Measurements from ENCODE around the gene HIGD1C.
A peak's percentile ranks its signal among the peaks of the same experiment; 100 is the strongest.
"Not testable (repeated sequence)": the region's sequence is repeated elsewhere in the genome, so short reads cannot be mapped to it uniquely, and the experiment has no call there.

Gene HIGD1C

DNA sequence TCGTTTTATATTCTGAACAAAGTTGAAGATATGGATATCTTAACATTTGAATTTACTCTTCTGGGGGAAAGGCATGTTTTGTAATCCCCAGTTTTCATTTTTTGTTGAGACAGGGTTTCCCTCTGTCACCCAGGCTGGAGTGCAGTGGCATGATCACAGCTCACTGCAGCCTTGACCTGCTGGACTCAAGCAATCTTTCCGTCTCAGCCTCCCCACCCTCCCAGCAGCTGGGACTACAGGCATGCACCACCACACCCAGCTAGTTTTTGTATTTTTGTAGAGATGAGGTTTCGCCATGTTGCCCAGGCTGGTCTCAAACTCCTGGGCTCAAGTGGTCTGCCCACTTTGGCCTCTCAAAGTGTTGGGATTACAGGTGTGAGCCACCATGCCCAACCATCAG lies 25.4 kb upstream of the HIGD1C start:
- H3K36me3 Mint-ChIP-seq (ENCODE audit: low read depth); ATAC-seq; H3K27me3 Mint-ChIP-seq; H3K27ac Mint-ChIP-seq; H3K9me3 Mint-ChIP-seq; DNase-seq: not testable (repeated sequence)
- peak overlapping the region; percentile 77 for H3K4me3 Mint-ChIP-seq
- peaks cover 52% of the 10 kb centered on the region for H3K4me1 Mint-ChIP-seq

DNA sequence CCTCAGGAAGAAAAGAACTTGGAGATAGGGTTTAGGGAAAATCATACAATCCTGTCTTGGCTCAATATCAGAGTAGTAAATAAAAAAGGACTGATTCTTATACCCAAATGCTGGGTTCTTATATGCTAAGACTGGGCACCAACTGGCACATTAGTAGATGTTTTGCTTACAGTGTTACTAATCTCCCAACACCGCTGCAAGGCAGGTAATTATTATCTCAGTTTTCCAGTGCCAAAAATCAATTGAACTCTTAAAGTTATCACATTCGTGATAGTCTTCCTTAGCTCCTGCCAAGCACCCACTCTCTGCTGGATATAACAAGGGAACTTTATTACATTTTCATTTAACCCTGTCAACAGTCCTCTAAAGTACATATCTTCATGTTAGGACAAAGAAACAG lies 25.0 kb upstream of the HIGD1C start:
- H3K4me1 Mint-ChIP-seq = peaks cover 51% of the 10 kb centered on the region
- peak overlapping the region; percentile 15 for H3K4me3 Mint-ChIP-seq
- no peaks in the 10 kb centered on the region for H3K27me3 Mint-ChIP-seq

DNA sequence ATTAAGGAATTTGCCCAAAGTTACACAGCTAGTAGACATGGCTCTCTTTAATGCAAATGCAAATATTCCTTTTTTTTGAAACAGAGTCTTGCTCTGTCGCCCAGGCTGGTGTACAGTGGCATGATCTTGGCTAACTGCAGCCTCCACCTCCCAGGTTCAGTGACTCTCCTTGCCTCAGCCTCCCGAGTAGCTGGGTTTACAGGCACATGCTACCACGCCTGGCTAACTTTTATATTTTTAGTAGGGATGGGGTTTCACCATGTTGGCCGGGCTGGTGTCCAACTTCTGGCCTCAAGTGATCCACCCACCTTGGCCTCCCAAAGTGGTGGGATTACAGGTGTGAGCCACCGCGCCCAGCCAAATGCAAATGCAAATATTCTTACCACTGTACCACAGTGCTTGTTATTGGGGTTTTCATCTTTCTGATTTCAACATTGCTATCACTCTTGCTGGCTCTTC lies 24.5 kb upstream of the HIGD1C start:
- H3K36me3 Mint-ChIP-seq (ENCODE audit: low read depth) = peaks cover 2% of the 10 kb centered on the region

More for the DNA sequence above, 25.0 kb upstream of the HIGD1C start:
- Mint-ChIP-seq H3K9me3 (no peaks in the 10 kb centered on the region), H3K36me3 (ENCODE audit: low read depth) (peaks cover 2% of the 10 kb centered on the region), H3K27ac (no peak overlapping the region)
- no peak for DNase-seq
- ATAC-seq = no peak

DNA sequence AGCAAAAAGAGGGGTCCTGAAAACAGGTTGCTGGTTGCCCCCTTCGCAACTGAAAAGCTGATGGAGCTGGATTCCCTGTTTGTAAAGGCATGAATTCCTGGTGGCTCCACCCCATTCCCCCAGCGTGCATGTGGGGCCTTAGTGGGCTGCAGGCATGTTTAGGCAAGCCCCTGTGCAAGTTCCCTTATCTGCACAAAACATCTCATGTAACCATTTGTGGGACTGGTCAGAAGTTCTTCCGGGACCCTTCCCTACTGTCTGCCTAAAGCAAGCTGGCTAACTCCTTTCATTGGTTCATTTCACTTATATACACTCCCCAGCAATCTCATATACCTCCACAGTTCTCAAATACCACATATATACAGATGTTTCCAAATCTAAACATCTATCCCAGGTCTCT lies 24.0 kb upstream of the HIGD1C start:
- Mint-ChIP-seq H3K4me1 (peaks cover 46% of the 10 kb centered on the region), H3K9me3 (no peaks in the 10 kb centered on the region), H3K36me3 (ENCODE audit: low read depth) (peaks cover 2% of the 10 kb centered on the region), H3K4me3 (no peak overlapping the region), H3K27me3 (no peaks in the 10 kb centered on the region), H3K27ac (no peak overlapping the region)
- no peak for ATAC-seq
- no peak for DNase-seq

More for the DNA sequence above, 24.5 kb upstream of the HIGD1C start:
- no peaks in the 10 kb centered on the region for H3K27me3 Mint-ChIP-seq
- no peaks in the 10 kb centered on the region for H3K9me3 Mint-ChIP-seq
- H3K4me3 Mint-ChIP-seq = peak overlapping the region; percentile 40
- no peak overlapping the region for H3K27ac Mint-ChIP-seq
- ATAC-seq = no peak
- H3K4me1 Mint-ChIP-seq = peaks cover 49% of the 10 kb centered on the region
- no peak for DNase-seq

DNA sequence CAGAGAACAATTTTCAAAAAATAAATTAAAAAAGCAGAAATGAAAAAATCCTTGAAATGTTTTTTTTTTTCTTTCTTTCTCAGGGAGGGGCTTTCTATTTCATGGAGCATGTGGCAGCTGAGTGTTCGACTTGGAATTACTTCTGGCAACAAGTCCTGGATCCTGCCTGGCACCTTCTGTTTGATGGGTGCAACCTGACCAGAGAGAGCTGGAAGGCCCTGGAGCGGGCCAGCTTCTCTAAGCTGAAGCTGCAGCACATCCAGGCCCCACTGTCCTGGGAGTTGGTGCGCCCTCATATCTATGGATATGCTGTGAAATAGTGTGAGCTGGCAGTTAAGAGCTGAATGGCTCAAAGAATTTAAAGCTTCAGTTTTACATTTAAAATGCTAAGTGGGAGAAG lies 22.5 kb upstream of the HIGD1C start:
- Mint-ChIP-seq H3K4me1 (peaks cover 32% of the 10 kb centered on the region), H3K9me3 (no peaks in the 10 kb centered on the region), H3K36me3 (ENCODE audit: low read depth) (peaks cover 2% of the 10 kb centered on the region), H3K4me3 (no peak overlapping the region), H3K27me3 (no peaks in the 10 kb centered on the region), H3K27ac (no peak overlapping the region)
- DNase-seq (no peak), ATAC-seq (no peak)

DNA sequence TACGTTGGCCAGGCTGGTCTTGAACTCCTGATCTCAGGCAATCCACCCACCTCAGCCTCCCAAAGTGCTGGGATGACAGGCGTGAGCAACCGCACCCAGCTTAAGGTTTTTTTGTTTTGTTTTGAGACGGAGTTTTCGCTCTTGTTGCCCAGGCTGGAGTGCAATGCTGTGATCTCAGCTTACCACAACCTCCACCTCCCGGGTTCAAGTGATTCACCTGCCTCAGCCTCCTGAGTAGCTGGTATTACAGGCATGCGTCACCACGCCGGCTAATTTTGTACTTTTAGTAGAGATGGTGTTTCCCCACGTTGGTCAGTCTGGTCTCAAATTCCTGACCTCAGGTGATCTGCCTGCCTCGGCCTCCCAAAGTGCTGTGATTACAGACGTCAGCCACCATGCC lies 21.9 kb upstream of the HIGD1C start:
- not testable (repeated sequence) for H3K36me3 Mint-ChIP-seq (ENCODE audit: low read depth); H3K27me3 Mint-ChIP-seq; ATAC-seq; H3K4me3 Mint-ChIP-seq; H3K27ac Mint-ChIP-seq; DNase-seq; H3K9me3 Mint-ChIP-seq
- peaks cover 25% of the 10 kb centered on the region for H3K4me1 Mint-ChIP-seq

DNA sequence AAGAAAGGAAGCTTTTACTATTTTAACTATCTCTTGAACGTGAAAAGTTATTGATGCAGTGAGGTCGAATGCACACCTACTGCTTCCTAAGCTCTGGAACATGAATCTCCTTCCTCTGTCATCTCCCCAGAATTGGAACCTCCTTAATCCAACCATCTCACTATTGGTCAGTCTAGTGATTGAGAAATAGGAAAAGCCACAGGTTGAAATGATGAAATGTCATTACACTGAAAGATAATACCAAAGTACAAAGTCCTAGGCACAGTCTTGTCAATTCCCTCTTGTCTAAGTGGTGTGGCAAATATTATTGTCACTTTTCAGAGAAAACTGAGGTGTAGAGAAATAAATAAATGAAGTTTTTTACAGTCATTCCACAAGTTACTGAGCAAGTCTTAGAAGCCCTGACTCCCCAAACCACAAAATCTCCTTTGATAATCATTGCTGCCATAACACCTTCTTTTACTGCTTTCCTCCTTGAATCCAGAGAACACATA lies 19.5 kb upstream of the HIGD1C start:
- no peak for ATAC-seq
- H3K36me3 Mint-ChIP-seq (ENCODE audit: low read depth) = peaks cover 4% of the 10 kb centered on the region
- H3K27me3 Mint-ChIP-seq = no peaks in the 10 kb centered on the region
- no peaks in the 10 kb centered on the region for H3K9me3 Mint-ChIP-seq
- no peak overlapping the region for H3K4me3 Mint-ChIP-seq
- no peak overlapping the region for H3K27ac Mint-ChIP-seq
- no peak for DNase-seq
- peaks cover 12% of the 10 kb centered on the region for H3K4me1 Mint-ChIP-seq

DNA sequence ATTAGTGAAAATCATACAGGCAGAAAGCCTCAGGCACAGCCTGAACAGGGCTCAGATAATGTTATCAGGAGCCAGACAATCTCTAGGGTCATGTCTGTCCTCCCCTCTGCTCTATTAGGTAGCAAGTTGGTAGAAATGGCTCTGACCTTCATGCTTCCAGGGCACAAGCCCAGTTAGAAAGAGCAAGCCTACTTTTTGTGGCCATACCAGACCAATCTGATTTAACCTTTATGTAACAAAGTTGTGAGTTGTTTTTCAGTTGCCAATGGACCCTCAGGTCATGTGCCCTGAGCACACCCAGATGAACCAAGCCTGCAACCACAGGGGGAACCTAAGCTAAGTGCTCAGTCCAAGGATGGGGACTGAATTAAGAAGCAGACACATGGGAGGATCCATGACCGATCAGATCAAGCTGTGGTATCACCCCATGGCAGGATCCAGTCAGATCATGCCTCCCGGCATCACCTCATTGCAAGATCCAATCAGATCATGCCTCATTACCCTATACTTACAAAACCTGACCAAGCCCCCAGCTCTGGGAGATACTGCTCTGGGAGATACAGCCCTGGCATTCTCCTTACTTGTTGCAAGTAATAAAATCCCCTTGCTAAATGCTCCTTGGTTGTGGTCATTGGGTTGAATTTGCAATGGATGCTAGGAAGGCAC lies 18.8 kb upstream of the HIGD1C start:
- Mint-ChIP-seq H3K27ac (no peak overlapping the region), H3K4me3 (no peak overlapping the region), H3K27me3 (no peaks in the 10 kb centered on the region), H3K9me3 (no peaks in the 10 kb centered on the region), H3K4me1 (peaks cover 6% of the 10 kb centered on the region), H3K36me3 (ENCODE audit: low read depth) (peaks cover 4% of the 10 kb centered on the region)
- DNase-seq = no peak
- ATAC-seq = no peak

DNA sequence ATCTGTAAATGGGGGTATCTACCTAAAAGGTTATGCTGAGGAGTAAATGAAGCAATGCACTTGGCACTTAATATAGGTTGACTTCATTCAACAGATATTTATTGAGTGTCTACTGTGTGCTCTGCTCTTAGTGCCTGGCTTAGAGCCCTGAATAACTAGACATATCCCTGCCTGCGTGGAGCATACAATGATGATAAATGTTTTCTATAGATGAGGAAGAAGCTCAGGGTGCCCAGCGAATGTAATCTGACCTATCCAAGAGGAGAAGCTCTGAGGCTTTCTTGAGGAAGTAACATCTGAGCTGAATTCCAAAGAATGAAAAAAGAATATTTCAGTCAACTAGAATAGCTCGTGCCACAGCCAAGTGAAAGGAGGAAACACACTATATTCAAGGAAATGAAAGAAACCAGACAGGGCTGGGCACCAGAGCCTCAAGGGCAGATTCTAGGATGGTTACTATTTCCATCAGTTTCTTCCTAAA lies 17.9 kb upstream of the HIGD1C start:
- Mint-ChIP-seq H3K36me3 (ENCODE audit: low read depth) (peaks cover 4% of the 10 kb centered on the region), H3K27me3 (no peaks in the 10 kb centered on the region), H3K9me3 (no peaks in the 10 kb centered on the region), H3K4me3 (no peak overlapping the region), H3K4me1 (peaks cover 5% of the 10 kb centered on the region), H3K27ac (no peak overlapping the region)
- ATAC-seq (no peak), DNase-seq (no peak)

DNA sequence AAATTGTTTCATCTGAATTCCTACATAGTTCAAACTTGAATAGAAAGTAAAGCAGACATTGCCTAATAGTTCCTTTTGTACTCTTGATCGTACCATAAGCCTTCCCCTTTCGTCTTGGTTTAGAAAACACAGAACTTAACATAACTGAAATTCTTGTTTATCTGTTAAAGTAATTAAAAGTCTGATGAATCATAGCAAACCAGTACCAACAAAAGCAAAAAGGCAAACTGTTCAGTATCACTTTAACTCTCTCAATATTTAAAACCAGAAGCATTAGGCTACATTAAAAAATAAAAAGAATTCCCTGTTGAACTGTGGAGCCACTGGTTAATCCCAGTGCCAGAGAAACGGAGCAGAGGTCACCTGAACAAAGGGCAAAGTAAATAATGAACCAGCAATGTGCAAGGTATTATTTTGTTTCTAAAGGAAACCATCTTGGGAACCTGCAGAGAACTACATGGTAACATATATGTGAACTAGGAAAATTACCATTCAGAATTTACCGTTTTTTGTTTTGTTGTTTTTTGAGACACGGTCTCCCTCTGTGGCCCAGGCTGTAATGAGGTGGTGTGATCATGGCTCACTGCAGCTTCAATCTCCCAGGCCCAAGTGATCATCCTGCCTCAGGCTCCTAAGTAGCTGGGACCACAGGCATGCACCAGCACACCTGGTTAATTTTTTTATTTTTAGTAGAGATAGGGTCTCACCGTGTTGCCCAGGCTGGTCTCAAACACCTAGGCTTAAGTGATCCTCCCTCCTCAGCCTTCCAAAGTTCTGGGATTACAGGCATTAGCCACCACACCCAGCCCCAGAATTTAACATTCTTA lies 17.1 kb upstream of the HIGD1C start:
- H3K4me3 Mint-ChIP-seq = no peak overlapping the region
- H3K4me1 Mint-ChIP-seq = peaks cover 4% of the 10 kb centered on the region
- ATAC-seq (no peak), DNase-seq (no peak)
- no peaks in the 10 kb centered on the region for H3K9me3 Mint-ChIP-seq
- H3K36me3 Mint-ChIP-seq (ENCODE audit: low read depth) = peaks cover 4% of the 10 kb centered on the region
- no peak overlapping the region for H3K27ac Mint-ChIP-seq
- H3K27me3 Mint-ChIP-seq = no peaks in the 10 kb centered on the region

DNA sequence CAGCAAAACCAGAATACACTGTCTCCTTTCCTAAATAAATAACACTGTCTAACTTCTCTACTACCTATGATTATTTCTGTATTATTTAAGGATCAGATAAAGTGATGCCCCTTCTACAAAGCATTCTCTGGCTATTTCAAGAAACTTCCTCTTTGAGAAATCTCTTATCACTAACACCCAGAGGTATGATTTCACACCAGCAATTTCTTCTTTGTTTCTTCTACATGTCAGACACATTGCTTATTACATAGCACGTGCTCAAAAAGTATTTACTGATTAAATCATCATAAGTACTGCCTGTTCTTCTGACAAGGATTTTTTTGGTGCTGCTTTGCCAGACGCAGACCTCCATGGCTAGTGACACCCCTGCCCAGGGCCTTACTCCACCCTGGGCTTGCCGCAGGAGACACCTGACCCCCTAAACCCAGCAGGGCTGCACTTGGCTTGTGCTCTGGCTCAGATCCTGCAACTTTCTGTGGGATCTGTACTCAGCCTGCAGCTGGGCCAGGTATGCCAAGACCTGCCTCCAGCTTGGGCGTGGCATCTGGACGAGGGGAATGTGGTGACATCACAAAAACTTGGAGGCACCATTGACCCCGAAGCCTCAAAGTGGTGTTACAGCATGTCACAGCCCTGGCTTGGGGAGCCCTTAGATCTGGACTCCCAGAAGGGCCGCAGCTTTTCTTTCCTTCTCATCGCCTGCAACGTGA lies 15.4 kb upstream of the HIGD1C start:
- H3K27me3 Mint-ChIP-seq = no peaks in the 10 kb centered on the region
- no peak overlapping the region for H3K27ac Mint-ChIP-seq
- H3K4me3 Mint-ChIP-seq = no peak overlapping the region
- no peaks in the 10 kb centered on the region for H3K9me3 Mint-ChIP-seq
- ATAC-seq (no peak), DNase-seq (no peak)
- peaks cover 2% of the 10 kb centered on the region for H3K36me3 Mint-ChIP-seq (ENCODE audit: low read depth)
- peaks cover 4% of the 10 kb centered on the region for H3K4me1 Mint-ChIP-seq

DNA sequence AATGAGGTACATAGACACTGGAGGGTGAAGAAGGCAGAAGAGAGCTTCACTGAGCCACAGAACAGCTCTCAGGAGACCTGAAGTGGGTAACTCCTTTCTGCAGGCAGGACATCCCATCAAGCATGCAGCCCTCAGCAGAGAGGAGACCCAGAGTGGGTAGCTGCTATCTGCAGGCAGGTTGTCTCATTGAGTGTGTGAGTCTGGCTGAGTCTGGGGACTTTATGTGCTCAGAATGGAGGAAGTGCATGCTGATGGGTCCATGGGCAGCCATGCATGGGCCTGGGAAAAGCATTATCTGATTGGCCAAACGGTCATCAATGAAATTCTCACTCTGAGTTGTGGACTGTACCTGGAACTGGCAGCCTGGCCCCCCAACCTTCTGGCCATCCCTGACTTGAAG lies 14.7 kb upstream of the HIGD1C start:
- Mint-ChIP-seq H3K4me1 (peaks cover 3% of the 10 kb centered on the region), H3K27me3 (no peaks in the 10 kb centered on the region), H3K27ac (no peak overlapping the region), H3K9me3 (no peaks in the 10 kb centered on the region), H3K4me3 (no peak overlapping the region), H3K36me3 (ENCODE audit: low read depth) (peaks cover 2% of the 10 kb centered on the region)
- ATAC-seq (no peak), DNase-seq (no peak)

DNA sequence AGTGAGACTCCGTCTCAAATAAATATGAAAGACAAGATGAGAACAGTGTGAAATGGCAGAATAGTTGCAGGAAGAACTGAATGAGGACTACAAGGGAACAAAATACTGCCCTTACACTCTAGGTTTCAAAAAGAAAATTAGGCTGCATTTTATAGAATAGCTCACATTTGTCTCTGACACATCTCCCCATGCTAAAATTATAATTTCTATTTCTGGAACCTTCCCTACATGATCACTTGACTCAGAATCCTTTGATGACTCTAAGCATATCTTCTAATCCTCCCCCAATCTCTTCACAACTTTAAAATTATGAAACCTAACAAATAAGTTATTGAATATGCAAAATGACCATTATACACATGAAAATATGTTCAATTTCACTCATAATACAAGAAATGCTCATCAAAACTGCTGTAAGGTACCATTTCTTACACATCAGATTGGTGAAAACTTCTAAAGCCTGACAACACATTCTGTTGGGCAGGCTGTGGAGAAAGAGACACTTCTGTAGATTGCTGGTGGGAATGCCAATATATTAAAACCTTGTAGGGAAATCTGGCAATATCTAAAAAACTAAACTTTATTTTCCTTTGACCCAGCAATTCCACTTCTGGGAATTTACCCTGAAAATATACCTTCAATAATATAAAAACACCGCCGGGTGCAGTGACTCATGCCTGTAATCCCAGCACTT lies 4.3 kb upstream of the HIGD1C start:
- DNase-seq (no peak), ATAC-seq (no peak)
- Mint-ChIP-seq H3K9me3 (no peaks in the 10 kb centered on the region), H3K4me3 (no peak overlapping the region), H3K4me1 (no peaks in the 10 kb centered on the region), H3K36me3 (ENCODE audit: low read depth) (no peaks in the 10 kb centered on the region), H3K27ac (no peak overlapping the region), H3K27me3 (no peaks in the 10 kb centered on the region)

DNA sequence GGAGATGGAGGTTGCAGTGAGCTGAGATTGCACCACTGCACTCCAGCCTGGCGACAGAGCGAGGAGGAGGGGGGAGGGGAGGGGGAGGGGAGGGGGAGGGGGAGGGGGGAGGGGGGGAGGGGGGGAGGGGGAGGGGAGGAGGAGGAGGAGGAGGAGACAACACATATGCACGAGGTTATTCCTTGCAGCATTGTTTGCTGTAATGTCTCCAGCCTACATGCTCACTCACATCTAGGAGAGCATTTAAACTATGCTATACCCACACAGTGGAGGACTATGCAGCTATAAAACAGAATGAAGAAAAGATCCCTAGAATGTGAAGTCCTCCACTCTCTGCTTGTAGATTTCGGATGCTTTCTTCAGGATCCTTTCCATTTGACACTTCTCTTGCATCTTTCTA lies 3.5 kb upstream of the HIGD1C start:
- H3K36me3 Mint-ChIP-seq (ENCODE audit: low read depth) = no peaks in the 10 kb centered on the region
- H3K4me3 Mint-ChIP-seq = no peak overlapping the region
- H3K27ac Mint-ChIP-seq = no peak overlapping the region
- no peak for ATAC-seq
- no peaks in the 10 kb centered on the region for H3K27me3 Mint-ChIP-seq
- no peaks in the 10 kb centered on the region for H3K9me3 Mint-ChIP-seq
- no peak for DNase-seq
- no peaks in the 10 kb centered on the region for H3K4me1 Mint-ChIP-seq

Data from activated naive CD8-positive, alpha-beta T cell treated with anti-CD3 and anti-CD28 coated beads, Interleukin-2, amount 50 U/mL, for 24 hours (primary cell).